GM19397 (cell line): Measurements from ENCODE around the gene IQCE.

Source experiments
- ATAC-seq: cut with Tn5 transposase; IDR thresholded peaks from one replicate; pipeline ENCODE4 v1.9.1; 2021; ENCODE audit warnings: mild to moderate bottlenecking, moderate library complexity; ENCODE audit not compliant: unreplicated experiment

The IQCE gene

GRCh38 chr7:2641406-2642393 lies 82.9 kb downstream of the IQCE start:
- no peak for ATAC-seq

- ATAC-seq, result no peak
Measured at GRCh38 chr7:2643386-2644219, 84.8 kb downstream of the IQCE start.

GRCh38 chr7:2644220-2644561 lies 85.4 kb downstream of the IQCE start:
- ATAC-seq, result no peak

DNA sequence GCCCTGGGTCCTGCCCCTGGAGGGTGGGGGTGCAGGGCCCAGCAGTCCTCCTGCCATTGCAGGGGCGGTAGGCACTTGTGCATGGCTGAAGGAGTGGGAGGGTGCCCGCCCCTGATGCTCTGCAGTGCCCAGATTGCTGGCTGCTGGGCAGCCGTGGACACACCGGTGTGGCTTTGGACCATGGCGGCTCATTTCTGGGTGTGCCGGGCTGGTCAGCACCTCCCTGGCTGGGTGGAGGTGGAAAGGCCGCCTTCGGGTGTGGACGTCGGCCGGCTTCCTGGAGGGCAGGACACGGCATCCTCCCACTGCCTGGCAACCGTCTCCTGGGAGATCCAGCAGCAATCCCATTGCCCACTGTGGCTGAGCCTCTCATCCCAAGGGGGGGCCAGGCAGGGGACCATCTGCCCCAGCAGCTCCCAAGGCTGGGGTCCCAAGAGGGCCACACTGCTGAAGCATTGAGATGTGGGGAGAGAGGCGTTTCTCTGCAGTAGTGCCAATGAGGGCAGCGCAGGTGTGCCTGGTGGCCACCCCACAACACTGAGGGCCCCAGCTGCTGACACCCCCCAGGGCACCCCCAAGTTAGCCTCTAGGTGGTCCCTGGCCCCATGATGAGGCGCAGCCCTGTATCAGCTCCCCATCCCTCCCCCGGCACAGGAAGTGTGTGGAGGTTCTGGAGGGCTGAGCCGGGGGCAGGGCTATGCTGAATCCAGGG lies 85.9 kb downstream of the IQCE start:
- ATAC-seq, result peak; percentile 25

DNA sequence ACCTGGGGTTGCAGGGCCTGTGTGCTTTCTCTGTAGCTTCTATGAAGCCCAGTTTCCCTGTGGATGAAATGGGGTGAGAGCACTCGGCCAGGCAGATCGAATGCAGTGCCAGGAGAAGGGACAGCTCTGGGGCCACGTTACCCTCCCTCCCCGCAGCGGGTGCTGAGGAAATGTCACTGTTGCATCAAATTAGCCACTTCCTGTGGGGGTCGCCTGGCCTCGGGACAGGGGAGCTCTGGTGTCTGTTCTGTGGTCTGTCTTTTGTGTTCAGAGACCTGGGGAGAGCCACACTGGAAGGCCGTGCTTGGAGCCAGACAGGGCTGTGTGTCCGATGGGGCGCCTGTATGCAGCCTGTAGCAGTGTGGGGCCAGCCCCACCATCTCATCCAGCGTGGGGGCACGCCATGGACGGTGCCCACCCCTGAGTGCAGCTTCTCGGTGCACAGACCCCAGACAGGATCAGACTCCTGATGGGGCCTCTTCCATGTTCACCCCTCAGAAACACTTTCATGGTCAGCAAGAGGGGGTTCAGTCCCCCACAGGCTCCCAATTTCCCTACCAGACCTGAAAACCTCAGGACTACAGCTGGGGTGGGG lies 86.6 kb downstream of the IQCE start:
- ATAC-seq, result peak; percentile 58

DNA sequence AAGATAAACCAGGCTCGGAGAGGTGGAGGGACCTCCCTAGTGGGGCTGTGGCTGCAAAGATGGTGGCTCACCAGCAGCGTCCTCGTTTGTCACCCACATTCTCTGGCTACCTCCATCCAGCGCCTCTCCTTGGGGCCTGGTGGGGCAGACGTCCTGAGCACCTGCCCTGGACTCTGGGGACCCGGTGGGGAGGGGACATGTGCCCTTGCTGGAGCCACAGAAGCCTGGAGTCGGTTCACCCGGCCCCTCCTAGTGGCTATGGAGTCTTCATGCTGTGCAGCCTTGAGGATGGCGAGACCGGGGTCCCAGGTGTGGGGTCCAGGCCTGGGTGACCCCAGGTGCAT lies 87.5 kb downstream of the IQCE start:
- no peak for ATAC-seq

GRCh38 chr7:2646680-2647571 lies 88.1 kb downstream of the IQCE start:
- no peak for ATAC-seq

DNA sequence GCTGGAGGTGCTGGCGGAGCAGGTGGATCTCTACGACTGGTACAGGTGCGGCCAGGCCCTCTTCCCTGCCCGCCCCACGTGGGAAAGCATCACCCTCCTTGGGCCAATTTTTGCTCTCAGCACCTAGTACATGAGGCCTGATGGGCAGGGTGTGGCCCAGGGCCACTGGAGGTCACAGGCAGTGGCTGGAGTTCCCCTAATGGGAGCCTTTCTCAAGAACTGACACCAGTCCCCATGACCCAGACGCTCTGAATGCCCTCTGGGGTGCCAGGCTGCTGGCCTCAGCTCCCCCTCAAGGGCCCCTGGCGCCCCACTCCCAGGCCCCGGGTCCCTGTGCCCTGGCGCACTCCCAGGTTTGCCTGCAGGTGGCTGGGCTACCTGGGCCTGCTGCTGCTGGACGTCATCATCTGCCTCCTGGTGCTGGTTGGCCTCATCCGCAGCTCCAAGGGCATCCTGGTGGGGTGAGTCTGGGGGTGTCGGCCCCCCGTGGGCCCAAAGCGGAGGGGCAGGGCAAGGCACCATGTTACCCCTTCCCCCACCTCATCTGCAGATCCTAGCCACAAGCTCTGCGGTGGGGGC lies 88.9 kb downstream of the IQCE start:
- ATAC-seq, result no peak

DNA sequence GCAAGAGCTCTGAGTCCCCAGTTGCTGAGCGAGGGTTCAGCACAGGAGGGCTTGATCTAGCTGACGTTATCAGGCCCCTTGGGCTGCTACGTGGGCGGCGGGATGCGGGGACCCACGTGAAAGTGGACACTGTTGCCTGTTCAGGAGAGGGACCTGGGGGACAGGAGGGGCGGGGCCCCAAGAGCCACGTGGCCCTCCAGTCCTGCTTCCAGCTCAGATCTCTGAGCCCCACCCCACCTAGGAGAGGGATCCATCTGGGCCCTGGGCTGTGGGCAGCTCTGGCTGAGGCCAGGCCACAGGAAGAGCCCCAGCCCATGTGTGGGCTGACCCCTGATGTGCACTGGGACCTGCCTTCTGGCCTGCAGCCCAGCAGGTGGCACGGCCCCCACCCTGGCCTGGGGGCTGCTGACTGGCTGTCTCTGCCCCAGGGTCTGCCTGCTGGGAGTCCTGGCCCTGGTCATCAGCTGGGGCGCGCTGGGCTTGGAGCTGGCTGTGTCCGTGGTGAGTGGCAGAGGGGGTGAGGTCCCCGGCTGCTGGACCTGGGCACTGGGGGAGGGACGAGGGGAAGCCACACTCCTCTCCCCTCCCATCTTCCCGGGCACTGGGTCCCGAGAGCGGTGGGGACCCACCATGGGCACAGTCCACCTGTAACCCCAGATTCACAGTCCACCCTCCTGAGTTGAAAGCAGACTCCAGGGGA lies 90.5 kb downstream of the IQCE start:
- no peak for ATAC-seq

DNA sequence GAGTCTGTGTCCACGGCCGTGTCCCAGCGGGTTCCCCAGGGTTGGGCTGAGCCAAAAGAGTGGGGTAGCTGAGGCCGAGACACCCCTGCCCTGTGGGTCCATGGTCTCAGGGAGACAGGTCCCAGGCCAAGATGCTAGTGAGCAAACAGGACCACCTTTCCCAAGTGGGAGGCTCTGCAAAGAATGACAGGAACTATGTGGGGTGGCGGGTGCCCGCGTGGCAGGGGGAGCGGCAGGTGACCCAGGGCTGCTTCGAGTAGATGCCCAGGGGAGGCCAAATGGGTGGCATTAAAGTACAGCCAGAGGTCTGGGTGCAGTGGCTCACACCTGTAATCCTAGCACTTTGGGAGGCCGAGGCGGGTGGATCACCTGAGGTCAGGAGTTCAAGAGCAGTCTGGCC lies 91.2 kb downstream of the IQCE start:
- ATAC-seq, result no peak

GRCh38 chr7:2650451-2650850 lies 91.7 kb downstream of the IQCE start:
- no peak for ATAC-seq

GRCh38 chr7:2651336-2651735 lies 92.6 kb downstream of the IQCE start:
- ATAC-seq, result no peak

DNA sequence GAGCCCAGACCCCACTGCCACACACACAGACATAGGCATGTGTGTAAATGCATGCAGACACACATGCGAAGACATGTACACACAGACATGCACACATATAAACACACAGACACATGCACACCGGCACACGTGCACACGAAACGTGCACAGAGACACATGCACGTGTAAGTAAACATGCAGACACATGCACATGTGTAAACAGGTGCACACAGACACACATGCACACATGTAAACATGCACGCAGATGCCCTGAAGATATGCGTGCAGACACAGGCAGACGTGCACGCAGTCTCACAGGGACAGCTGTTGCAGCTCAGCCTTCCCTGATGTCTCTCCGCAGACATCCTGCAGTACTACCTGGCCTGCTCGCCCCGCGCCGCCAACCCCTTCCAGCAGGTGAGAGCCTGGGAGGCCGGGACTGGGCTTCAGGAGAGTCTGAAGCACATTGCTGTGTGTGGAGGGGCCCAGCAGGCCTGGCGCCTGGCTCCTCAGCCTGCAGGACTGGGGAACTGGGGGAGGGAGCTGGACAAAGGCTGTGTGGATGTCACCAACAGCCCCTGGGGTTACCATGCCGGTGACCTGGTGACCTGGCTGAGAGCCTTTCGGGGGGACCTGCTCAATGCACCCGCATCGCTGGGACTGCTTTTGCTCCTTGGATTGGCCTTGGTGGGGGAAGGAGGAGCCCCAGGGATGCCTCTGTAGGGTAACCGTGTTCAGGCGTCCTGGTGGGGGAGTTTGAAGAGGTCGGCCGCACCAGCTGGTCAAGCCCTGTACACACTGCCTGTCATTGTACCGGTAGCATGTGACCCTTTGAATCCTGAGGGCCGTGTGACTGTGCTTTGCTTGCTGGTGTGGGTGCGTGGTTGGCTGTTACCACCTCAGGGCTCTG lies 93.3 kb downstream of the IQCE start:
- no peak for ATAC-seq

DNA sequence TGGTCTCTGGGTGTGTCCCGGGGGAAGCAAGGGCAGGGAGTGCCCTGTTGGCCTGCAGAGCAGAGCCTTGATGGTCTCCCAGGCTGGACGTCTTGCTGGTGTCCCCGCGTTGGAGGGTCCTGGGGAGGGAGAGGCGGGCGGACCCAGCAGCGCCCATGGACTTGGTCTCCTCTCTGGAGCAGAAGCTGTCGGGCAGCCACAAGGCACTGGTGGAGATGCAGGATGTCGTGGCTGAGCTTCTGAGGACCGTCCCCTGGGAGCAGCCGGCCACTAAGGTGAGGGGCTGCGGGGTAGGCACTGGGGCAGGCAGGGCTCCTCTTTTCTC lies 93.9 kb downstream of the IQCE start:
- ATAC-seq, result no peak

GRCh38 chr7:2654059-2654458 lies 95.3 kb downstream of the IQCE start:
- ATAC-seq, result no peak

DNA sequence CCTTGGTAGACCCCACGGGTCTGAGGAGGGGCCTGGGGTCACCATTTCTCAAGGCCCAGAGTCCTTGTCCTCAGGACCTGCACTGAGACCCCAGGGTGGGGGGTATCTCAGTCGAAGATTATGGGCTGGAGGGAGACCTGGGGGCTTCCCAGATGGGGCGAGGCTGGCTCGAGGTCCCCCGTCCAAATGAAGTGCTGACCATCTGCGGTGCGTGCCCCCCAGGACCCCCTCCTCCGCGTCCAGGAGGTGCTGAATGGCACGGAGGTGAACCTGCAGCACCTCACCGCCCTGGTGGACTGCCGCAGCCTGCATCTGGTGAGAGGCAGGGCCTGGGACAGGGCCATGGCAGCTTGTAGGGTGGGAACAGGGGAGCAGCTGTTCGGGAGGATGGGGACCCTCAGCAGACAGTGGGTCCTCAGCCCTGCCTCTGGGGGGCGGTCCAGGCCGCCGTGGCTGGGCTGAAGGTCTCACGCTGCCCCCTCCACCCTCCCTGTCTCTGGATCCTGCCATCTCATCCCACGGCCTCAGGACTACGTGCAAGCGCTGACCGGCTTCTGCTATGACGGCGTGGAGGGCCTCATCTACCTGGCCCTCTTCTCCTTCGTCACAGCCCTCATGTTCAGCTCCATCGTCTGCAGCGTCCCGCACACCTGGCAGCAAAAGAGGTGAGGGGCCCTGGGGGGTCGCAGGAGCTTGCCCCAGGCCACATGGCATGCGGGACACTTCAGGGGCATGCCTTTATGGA lies 97.3 kb downstream of the IQCE start:
- no peak for ATAC-seq

- no peak for ATAC-seq
Measured at GRCh38 chr7:2657208-2657607, 98.4 kb downstream of the IQCE start.
